IMR-90 (cell line): ENCODE data around the gene SLC2A11. TPM values are rescaled to one million over a fixed set of nuclear protein-coding genes. Genes with fewer than 3 reads are reported as not detected.

ENCODE experiments used
- ATAC-seq: fragments of 200-7000 bp; cut with Tn5 transposase; 2 replicates; pipeline ENCODE4 v1.9.1; 2020; ENCODE audit warnings: low read depth, mild to moderate bottlenecking, moderate library complexity
- BruUV-seq: library from RNA; stranded (reverse); fragments of 400-500 nt; replicated peaks from 2 replicates; lab custom pipeline; 2021; lab: Mats Ljungman, UMichigan
- CTCF ChIA-PET: fragments of 300-600 bp; formaldehyde crosslinking; extraction: SDS; loops from one replicate; lab custom pipeline; 2021; ENCODE audit warnings: antibody characterized with exemption; lab: Yijun Ruan, JAX
- POLR2A ChIA-PET: fragments of 300-600 bp; sonication (Branson Sonifier 250); formaldehyde crosslinking; loops from one replicate; lab custom pipeline; 2022; ENCODE audit warnings: antibody characterized with exemption; ENCODE audit not compliant: unreplicated experiment; lab: Charles Lee
- DNase-seq: peaks from one replicate; pipeline ENCODE4 v3.0.0; 2013
- H2AFZ ChIP-seq: replicated peaks from 2 replicates; pipeline ENCODE3; 2013; ENCODE audit warnings: low read length, mild to moderate bottlenecking; ENCODE audit not compliant: poor library complexity
- H2AK5ac ChIP-seq: 2 replicates; pipeline ENCODE4 v1.6.1; 2013; ENCODE audit warnings: low read depth, low read length, inconsistent platforms
- H2AK9ac ChIP-seq: replicated peaks from 2 replicates; pipeline ENCODE3; 2013; ENCODE audit warnings: mild to moderate bottlenecking, low read depth, low read length, moderate library complexity; ENCODE audit not compliant: poor library complexity
- H2BK120ac ChIP-seq: 2 replicates; pipeline ENCODE4 v1.6.1; 2013; ENCODE audit warnings: low read depth, low read length, inconsistent platforms
- H2BK15ac ChIP-seq: 3 replicates; pipeline ENCODE4 v1.6.1; 2013; ENCODE audit warnings: low read depth, low read length, inconsistent platforms
- H2BK20ac ChIP-seq: 2 replicates; pipeline ENCODE4 v1.6.1; 2013; ENCODE audit warnings: low read depth, mild to moderate bottlenecking, inconsistent platforms, low read length, moderate library complexity
- H2BK5ac ChIP-seq: 2 replicates; pipeline ENCODE4 v1.6.1; 2013; ENCODE audit warnings: mild to moderate bottlenecking, low read depth, low read length, inconsistent platforms; ENCODE audit not compliant: poor library complexity, severe bottlenecking
- H3K14ac ChIP-seq: replicated peaks from 2 replicates; pipeline ENCODE4 v1.6.1; 2013; ENCODE audit warnings: low read depth, low read length, inconsistent platforms
- H3K18ac ChIP-seq: 2 replicates; pipeline ENCODE4 v1.6.1; 2013; ENCODE audit warnings: low read depth, low read length, control low read depth
- H3K23ac ChIP-seq: 2 replicates; pipeline ENCODE4 v1.6.1; 2013; ENCODE audit warnings: low read depth, low read length, inconsistent platforms
- H3K27ac ChIP-seq: 2 replicates; pipeline ENCODE4 v1.5.1; 2013; ENCODE audit warnings: mild to moderate bottlenecking, control low read depth, low read length; ENCODE audit not compliant: insufficient read depth
- H3K27me3 ChIP-seq: 2 replicates; pipeline ENCODE4 v1.6.1; 2013; ENCODE audit warnings: low read length; ENCODE audit not compliant: control insufficient read depth, insufficient read depth
- H3K36me3 ChIP-seq: 2 replicates; pipeline ENCODE4 v1.6.1; 2013; ENCODE audit warnings: low read length, mixed read lengths; ENCODE audit not compliant: control insufficient read depth, insufficient read depth
- H3K4ac ChIP-seq: 2 replicates; pipeline ENCODE4 v1.6.1; 2013; ENCODE audit warnings: low read depth, low read length, inconsistent platforms
- H3K4me1 ChIP-seq: 2 replicates; pipeline ENCODE4 v1.6.1; 2013; ENCODE audit warnings: low read length, mixed read lengths; ENCODE audit not compliant: control insufficient read depth, insufficient read depth
- H3K4me2 ChIP-seq: 2 replicates; pipeline ENCODE4 v1.6.1; 2013; ENCODE audit warnings: low read depth, mild to moderate bottlenecking, control low read depth, low read length, moderate library complexity
- H3K4me3 ChIP-seq: 2 replicates; pipeline ENCODE4 v1.5.1; 2013; ENCODE audit warnings: low read depth, mild to moderate bottlenecking, control low read depth, low read length, moderate library complexity; ENCODE audit not compliant: insufficient read depth
- H3K56ac ChIP-seq: 2 replicates; pipeline ENCODE4 v1.6.1; 2013; ENCODE audit warnings: low read length, inconsistent platforms; ENCODE audit not compliant: insufficient read depth; ENCODE audit errors: extremely low read depth
- H3K79me1 ChIP-seq, 2 experiments: 2 replicates each; pipeline ENCODE4 v1.6.1; 2013; ENCODE audit warnings: low read length in 2 of 2, inconsistent platforms in 1 of 2, low read depth in 1 of 2
- H3K9ac ChIP-seq: 2 replicates; pipeline ENCODE4 v1.6.1; 2013; ENCODE audit warnings: low read depth, low read length, control low read depth
- H3K9me1 ChIP-seq: 2 replicates; pipeline ENCODE4 v1.6.1; 2013; ENCODE audit warnings: low read length, inconsistent platforms; ENCODE audit not compliant: insufficient read depth
- H3K9me3 ChIP-seq: 2 replicates; pipeline ENCODE4 v1.6.1; 2013; ENCODE audit warnings: low read length; ENCODE audit not compliant: control insufficient read depth, insufficient read depth
- H4K20me1 ChIP-seq: 2 replicates; pipeline ENCODE4 v1.6.1; 2013; ENCODE audit warnings: low read length, inconsistent platforms; ENCODE audit not compliant: insufficient read depth
- H4K5ac ChIP-seq: 2 replicates; pipeline ENCODE4 v1.6.1; 2013; ENCODE audit warnings: mild to moderate bottlenecking, low read depth, low read length, control low read depth
- H4K8ac ChIP-seq, 2 experiments: 2 replicates each; pipeline ENCODE4 v1.6.1; 2013; ENCODE audit warnings: low read depth in 2 of 2, low read length in 2 of 2, control low read depth in 1 of 2, inconsistent platforms in 1 of 2
- H4K91ac ChIP-seq: 2 replicates; pipeline ENCODE4 v1.6.1; 2013; ENCODE audit warnings: low read depth, low read length, inconsistent platforms; ENCODE audit not compliant: insufficient read depth
- BHLHE40 ChIP-seq: fragments of 150-350 bp; IDR thresholded peaks from 2 replicates; pipeline ENCODE4 v1.6.1; 2016; ENCODE audit warnings: mild to moderate bottlenecking, low read depth, low read length
- CEBPB ChIP-seq: IDR thresholded peaks from 2 replicates; pipeline ENCODE4 v1.6.1; 2012; ENCODE audit warnings: low read depth, low read length, improper control_type of control experiment
- CHD1 ChIP-seq: IDR thresholded peaks from 2 replicates; pipeline ENCODE4 v1.6.1; 2012; ENCODE audit warnings: low read depth, low read length, improper control_type of control experiment
- CTCF ChIP-seq: conservative IDR thresholded peaks from 2 replicates; pipeline ENCODE4 v1.5.1; 2012; ENCODE audit warnings: mild to moderate bottlenecking, low read depth, low read length, improper control_type of control experiment
- FOS ChIP-seq: fragments of 150-350 bp; IDR thresholded peaks from 2 replicates; pipeline ENCODE4 v1.6.1; 2016; ENCODE audit warnings: low read depth, low read length
- MAFK ChIP-seq: IDR thresholded peaks from 2 replicates; pipeline ENCODE4 v1.6.1; 2012; ENCODE audit warnings: low read depth, low read length, improper control_type of control experiment
- MAZ ChIP-seq: IDR thresholded peaks from 2 replicates; pipeline ENCODE4 v1.6.1; 2012; ENCODE audit warnings: low read depth, mild to moderate bottlenecking, low read length, improper control_type of control experiment, moderate library complexity, borderline replicate concordance
- MXI1 ChIP-seq: IDR thresholded peaks from 2 replicates; pipeline ENCODE4 v1.6.1; 2012; ENCODE audit warnings: low read depth, mild to moderate bottlenecking, low read length, moderate library complexity, borderline replicate concordance
- NFE2L2 ChIP-seq: fragments of 150-350 bp; IDR thresholded peaks from 2 replicates; pipeline ENCODE4 v1.6.1; 2016; ENCODE audit warnings: low read depth, mild to moderate bottlenecking, low read length
- POLR2A ChIP-seq: IDR thresholded peaks from 2 replicates; pipeline ENCODE4 v1.6.1; 2012; ENCODE audit warnings: mild to moderate bottlenecking, low read depth, low read length
- RAD21 ChIP-seq: IDR thresholded peaks from 2 replicates; pipeline ENCODE4 v1.6.1; 2012; ENCODE audit warnings: low read length, improper control_type of control experiment
- RCOR1 ChIP-seq: IDR thresholded peaks from 2 replicates; pipeline ENCODE4 v1.6.1; 2012; ENCODE audit warnings: mild to moderate bottlenecking, low read length, improper control_type of control experiment; ENCODE audit not compliant: insufficient replicate concordance
- RFX5 ChIP-seq: IDR thresholded peaks from 2 replicates; pipeline ENCODE4 v1.8.0; 2012; ENCODE audit warnings: low read depth, mild to moderate bottlenecking, low read length, moderate library complexity
- SMC3 ChIP-seq: fragments of 150-350 bp; IDR thresholded peaks from 2 replicates; pipeline ENCODE4 v1.6.1; 2016; ENCODE audit warnings: low read depth, mild to moderate bottlenecking, antibody characterized with exemption, low read length, moderate library complexity
- WGBS, 2 experiments: methylation state at CpG; one replicate each; pipeline versions ENCODE4 v1.1.5 to v1.1.7; 2013; ENCODE audit warnings: missing lambda C conversion rate in 2 of 2; ENCODE audit not compliant: insufficient read length in 1 of 2; ENCODE audit errors: extremely low coverage in 2 of 2; 5-methylcytosine and 5-hydroxymethylcytosine counted together
- dilution Hi-C: fragments of 300-500 bp; cut with HindIII; formaldehyde crosslinking; loops from one replicate; pipeline ENCODE4 v1.14.3; 2018; ENCODE audit warnings: low sequenced_read_pairs; ENCODE audit not compliant: unreplicated experiment
- in situ Hi-C: fragments of 300-500 bp; cut with MboI; formaldehyde crosslinking; loops from 3 replicates; pipeline ENCODE4 v1.14.3; 2019; ENCODE audit warnings: low sequenced_read_pairs, inconsistent platforms, mixed read lengths
- intact Hi-C: fragments of 100-400 bp; cut with micrococcal nuclease; formaldehyde crosslinking; loops from 2 replicates; pipeline ENCODE4 v1.10.0; 2022
- polyA plus RNA-seq, 3 experiments: library from polyadenylated mRNA; depleted of rRNA; stranded (reverse); fragments of >200 nt; gene quantifications; 2 replicates each; pipeline ENCODE4 v1.2.3, GENCODE V29; 2012; ENCODE audit warnings: low replicate concordance in 1 of 3
- total RNA-seq: library from RNA; depleted of rRNA; stranded (reverse); fragments of >200 nt; gene quantifications from 2 replicates; pipeline ENCODE4 v1.2.3, GENCODE V29; 2012
- TF ChIP-seq, protein P1 (sequence below): fragments of 150-350 bp; IDR thresholded peaks from 2 replicates; pipeline ENCODE4 v1.6.1; 2017; ENCODE audit warnings: mild to moderate bottlenecking, antibody characterized with exemption, low read length, low read depth

SLC2A11 gene
- total and polyA plus RNA-seq, 2 of the 4 experiments (the other 2 are of a cell fraction) = 3.2 to 8.7 TPM

- Histone ChIP-seq H3K4me2 (no peak overlapping the region), H3K14ac (no peak overlapping the region), H2AFZ (no peak overlapping the region), H3K9me1 (no peaks in the 10 kb centered on the region), H2BK20ac (no peak overlapping the region), H3K18ac (no peak overlapping the region), H3K36me3 (no peaks in the 10 kb centered on the region), H4K5ac (no peak overlapping the region), H2AK5ac (peak overlapping the region; percentile 32; the same call in 1 of the 2 replicates), H3K27ac (no peak overlapping the region), H3K4me1 (peaks cover 19% of the 10 kb centered on the region), H3K9me3 (no peaks in the 10 kb centered on the region), H2BK120ac (no peak overlapping the region), H4K8ac (no peak overlapping the region), H3K27me3 (no peaks in the 10 kb centered on the region), H3K9ac (no peak overlapping the region), H3K56ac (no peak overlapping the region), H2BK15ac (no peak overlapping the region), H2BK5ac (no peak overlapping the region), H4K91ac (no peak overlapping the region), H2AK9ac (peak overlapping the region; percentile 70), H3K23ac (no peak overlapping the region), H3K4me3 (no peak overlapping the region), H4K20me1 (no peaks in the 10 kb centered on the region), H3K79me1 (no peaks in the 10 kb centered on the region), H3K4ac (no peak overlapping the region)
- DNase-seq = no peak
- POLR2A ChIA-PET = no interaction called here
- dilution Hi-C loops = no loop called here
- no TSS peak for BruUV-seq
- WGBS, 2 experiments = 75% methylated on average over 12 of the region's 24 CpGs; no CpG with 5 or more reads in 1 of the 2 experiments
- CTCF ChIA-PET = interaction anchor here (0.9 kb wide), 1 partner anchor 77 kb away, joined by 3 read pairs; no protein-coding TSS in a partner anchor
- ATAC-seq = no peak
- intact Hi-C loops = loop anchor here (5.0 kb wide), 3 partner anchors 76 to 306 kb away; partner anchors contain the start of gene MMP11
- in situ Hi-C loops = loop anchor here (10.0 kb wide), 1 partner anchor 323 kb away; no protein-coding TSS in a partner anchor
- TF ChIP-seq CTCF (no peak), CHD1 (no peak), MAZ (no peak), CEBPB (no peak), BHLHE40 (no peak), POLR2A (no peak), SMC3 (no peak), MXI1 (no peak), MAFK (no peak), NFE2L2 (no peak), RAD21 (no peak), RCOR1 (no peak), FOS (no peak), RFX5 (no peak)
- TF ChIP-seq, protein P1, sequence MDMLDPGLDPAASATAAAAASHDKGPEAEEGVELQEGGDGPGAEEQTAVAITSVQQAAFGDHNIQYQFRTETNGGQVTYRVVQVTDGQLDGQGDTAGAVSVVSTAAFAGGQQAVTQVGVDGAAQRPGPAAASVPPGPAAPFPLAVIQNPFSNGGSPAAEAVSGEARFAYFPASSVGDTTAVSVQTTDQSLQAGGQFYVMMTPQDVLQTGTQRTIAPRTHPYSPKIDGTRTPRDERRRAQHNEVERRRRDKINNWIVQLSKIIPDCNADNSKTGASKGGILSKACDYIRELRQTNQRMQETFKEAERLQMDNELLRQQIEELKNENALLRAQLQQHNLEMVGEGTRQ = no peak
Measured at GRCh38 chr22:23847991-23848864, 9.4 kb upstream of the SLC2A11 start.
